Measurements from ENCODE around the gene RPL41.

Gene RPL41

DNA sequence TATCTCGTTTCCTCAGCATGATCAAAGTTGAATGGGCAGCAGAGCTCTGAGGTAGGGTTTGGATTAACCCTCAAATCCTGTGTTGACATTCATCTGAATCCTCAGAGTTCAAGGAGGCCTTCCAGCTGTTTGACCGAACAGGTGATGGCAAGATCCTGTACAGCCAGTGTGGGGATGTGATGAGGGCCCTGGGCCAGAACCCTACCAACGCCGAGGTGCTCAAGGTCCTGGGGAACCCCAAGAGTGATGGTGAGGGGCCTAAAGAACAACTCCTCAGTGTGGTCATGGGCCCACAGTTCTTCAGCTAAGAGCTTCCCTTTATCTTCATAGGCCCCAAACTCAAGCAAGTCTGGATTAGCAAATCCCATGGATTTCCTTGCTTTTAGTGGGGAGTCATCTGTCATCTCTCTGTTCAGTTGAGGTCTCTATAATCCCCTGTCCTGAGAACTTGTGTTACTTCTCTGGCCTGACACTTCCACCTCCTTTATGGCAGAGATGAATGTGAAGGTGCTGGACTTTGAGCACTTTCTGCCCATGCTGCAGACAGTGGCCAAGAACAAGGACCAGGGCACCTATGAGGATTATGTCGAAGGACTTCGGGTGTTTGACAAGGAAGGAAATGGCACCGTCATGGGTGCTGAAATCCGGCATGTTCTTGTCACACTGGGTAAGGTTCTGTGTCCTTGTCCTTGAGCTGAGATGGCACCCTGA is 43.2 kb downstream of the RPL41 start:
- Histone ChIP-seq H3K36me3 (peaks cover 74% of the 10 kb centered on the region), H3K9me3 (ENCODE audit: severe bottlenecking) (no peaks in the 10 kb centered on the region), H3K4me3 (ENCODE audit: low read depth, low read length) (peak overlapping the region; percentile 70), H3K27me3 (ENCODE audit: insufficient read depth, low read depth, severe bottlenecking) (no peaks in the 10 kb centered on the region), H3K27ac (peak overlapping the region; percentile 52)
- no peak for DNase-seq
- TF ChIP-seq, protein P1, sequence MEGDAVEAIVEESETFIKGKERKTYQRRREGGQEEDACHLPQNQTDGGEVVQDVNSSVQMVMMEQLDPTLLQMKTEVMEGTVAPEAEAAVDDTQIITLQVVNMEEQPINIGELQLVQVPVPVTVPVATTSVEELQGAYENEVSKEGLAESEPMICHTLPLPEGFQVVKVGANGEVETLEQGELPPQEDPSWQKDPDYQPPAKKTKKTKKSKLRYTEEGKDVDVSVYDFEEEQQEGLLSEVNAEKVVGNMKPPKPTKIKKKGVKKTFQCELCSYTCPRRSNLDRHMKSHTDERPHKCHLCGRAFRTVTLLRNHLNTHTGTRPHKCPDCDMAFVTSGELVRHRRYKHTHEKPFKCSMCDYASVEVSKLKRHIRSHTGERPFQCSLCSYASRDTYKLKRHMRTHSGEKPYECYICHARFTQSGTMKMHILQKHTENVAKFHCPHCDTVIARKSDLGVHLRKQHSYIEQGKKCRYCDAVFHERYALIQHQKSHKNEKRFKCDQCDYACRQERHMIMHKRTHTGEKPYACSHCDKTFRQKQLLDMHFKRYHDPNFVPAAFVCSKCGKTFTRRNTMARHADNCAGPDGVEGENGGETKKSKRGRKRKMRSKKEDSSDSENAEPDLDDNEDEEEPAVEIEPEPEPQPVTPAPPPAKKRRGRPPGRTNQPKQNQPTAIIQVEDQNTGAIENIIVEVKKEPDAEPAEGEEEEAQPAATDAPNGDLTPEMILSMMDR (IDR thresholded peaks at IDR 0.05; ENCODE audit: low read depth, low read length), result no peak

DNA sequence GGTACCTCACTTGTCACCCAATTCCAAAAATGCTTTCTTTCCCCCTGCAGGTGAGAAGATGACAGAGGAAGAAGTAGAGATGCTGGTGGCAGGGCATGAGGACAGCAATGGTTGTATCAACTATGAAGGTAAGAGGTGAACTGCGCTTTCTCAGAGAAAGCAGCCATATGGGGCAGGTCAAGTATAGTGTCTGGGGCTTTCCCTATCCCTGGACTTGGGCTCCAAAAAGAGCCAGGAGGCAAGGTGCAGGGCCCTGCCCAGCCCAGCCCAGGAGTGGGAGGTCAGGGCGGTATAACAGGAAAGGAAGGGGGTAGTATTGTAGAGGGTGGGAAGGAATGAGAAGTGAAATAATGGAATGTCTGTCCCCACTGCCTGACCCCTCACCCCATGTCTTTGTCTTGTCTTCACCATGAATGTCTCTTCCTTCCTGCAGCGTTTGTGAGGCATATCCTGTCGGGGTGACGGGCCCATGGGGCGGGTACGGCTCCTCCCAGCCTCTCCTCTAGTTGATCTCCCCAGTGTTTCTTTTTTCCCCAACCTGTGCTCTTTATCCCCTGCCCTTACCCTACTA is 43.8 kb downstream of the RPL41 start:
- Histone ChIP-seq H3K36me3 (peaks cover 77% of the 10 kb centered on the region), H3K4me3 (ENCODE audit: low read depth, low read length) (no peak overlapping the region)

DNA sequence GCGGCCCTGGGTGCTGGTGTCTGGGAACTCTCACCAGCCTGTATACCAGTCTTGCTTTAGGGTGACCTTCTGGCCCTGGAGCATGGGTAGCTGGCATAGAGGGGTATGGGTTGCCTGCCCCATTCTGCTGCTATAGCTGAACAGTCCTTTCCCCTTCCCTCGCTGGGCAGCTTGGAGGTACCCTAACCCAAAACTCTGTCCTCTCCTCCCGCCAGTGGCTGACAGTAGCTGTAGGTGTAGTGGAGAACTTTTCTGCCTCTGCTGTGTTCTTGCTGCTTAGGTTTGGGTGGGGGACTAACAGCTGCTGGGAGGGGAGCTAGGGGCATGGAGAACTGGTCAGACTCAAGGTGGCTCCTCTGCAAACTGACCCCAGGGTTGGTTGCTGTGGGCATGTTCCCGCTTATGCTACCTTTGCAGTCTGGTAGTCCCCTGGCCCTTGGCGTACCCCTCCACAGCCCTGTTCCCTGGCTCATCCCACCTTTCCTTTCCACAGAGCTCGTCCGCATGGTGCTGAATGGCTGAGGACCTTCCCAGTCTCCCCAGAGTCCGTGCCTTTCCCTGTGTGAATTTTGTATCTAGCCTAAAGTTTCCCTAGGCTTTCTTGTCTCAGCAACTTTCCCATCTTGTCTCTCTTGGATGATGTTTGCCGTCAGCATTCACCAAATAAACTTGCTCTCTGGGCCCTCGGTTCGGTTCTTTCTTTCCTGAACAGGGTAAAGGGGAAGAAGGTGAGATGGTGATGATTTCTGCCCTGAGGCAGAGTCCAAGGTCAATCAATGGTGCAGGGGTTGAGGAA is 44.7 kb downstream of the RPL41 start:
- TF ChIP-seq, protein P1 (IDR thresholded peaks at IDR 0.05; ENCODE audit: low read depth, low read length), result no peak
- no peaks in the 10 kb centered on the region for H3K27me3 ChIP-seq (ENCODE audit: insufficient read depth, low read depth, severe bottlenecking)
- H3K36me3 ChIP-seq, result peaks cover 77% of the 10 kb centered on the region
- peak overlapping the region; percentile 52 for H3K27ac ChIP-seq
- no peaks in the 10 kb centered on the region for H3K9me3 ChIP-seq (ENCODE audit: severe bottlenecking)
- no peak for DNase-seq
- no peak overlapping the region for H3K4me3 ChIP-seq (ENCODE audit: low read depth, low read length)

More for the DNA sequence above, 43.8 kb downstream of the RPL41 start:
- Histone ChIP-seq H3K27ac (peak overlapping the region; percentile 52), H3K9me3 (ENCODE audit: severe bottlenecking) (no peaks in the 10 kb centered on the region), H3K27me3 (ENCODE audit: insufficient read depth, low read depth, severe bottlenecking) (no peaks in the 10 kb centered on the region)
- TF ChIP-seq, protein P1 (IDR thresholded peaks at IDR 0.05; ENCODE audit: low read depth, low read length), result no peak
- DNase-seq, result no peak

DNA sequence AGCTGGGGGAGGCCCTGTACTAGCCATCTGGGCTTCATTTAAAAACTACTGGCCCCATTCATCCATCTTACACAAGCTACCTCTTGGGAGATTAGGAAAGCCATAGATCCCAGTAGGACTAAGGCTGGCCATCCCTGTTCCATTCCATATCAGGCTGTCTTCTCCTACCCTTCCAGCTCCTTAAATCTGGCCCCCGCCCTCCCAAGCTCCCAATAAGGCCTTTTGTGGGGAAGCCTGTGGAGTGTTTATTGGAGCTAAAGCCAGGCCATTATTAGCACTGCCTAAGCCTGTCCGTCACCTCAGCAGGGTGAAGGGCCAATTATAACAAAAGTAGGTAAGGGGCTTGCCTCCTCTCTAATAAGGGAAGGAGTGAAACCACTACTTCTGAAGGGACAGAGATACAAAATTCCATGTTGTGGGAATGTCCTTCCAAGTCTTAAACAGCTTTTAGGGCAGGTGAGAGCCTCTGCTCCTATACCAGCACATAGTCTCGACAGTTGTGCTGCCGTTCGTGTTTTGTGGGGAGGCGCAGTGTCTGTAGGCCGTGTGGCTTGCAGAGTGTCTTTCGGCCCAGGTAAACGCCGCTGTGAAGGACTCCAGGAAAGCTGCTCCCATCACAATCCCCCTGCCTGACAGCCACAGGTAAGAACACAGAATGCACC is 45.4 kb downstream of the RPL41 start:
- Histone ChIP-seq H3K36me3 (peaks cover 80% of the 10 kb centered on the region), H3K27me3 (ENCODE audit: insufficient read depth, low read depth, severe bottlenecking) (no peaks in the 10 kb centered on the region), H3K4me3 (ENCODE audit: low read depth, low read length) (no peak overlapping the region), H3K27ac (peak overlapping the region; percentile 52), H3K9me3 (ENCODE audit: severe bottlenecking) (no peaks in the 10 kb centered on the region)
- DNase-seq, result no peak
- TF ChIP-seq, protein P1 (IDR thresholded peaks at IDR 0.05; ENCODE audit: low read depth, low read length), result no peak

DNA sequence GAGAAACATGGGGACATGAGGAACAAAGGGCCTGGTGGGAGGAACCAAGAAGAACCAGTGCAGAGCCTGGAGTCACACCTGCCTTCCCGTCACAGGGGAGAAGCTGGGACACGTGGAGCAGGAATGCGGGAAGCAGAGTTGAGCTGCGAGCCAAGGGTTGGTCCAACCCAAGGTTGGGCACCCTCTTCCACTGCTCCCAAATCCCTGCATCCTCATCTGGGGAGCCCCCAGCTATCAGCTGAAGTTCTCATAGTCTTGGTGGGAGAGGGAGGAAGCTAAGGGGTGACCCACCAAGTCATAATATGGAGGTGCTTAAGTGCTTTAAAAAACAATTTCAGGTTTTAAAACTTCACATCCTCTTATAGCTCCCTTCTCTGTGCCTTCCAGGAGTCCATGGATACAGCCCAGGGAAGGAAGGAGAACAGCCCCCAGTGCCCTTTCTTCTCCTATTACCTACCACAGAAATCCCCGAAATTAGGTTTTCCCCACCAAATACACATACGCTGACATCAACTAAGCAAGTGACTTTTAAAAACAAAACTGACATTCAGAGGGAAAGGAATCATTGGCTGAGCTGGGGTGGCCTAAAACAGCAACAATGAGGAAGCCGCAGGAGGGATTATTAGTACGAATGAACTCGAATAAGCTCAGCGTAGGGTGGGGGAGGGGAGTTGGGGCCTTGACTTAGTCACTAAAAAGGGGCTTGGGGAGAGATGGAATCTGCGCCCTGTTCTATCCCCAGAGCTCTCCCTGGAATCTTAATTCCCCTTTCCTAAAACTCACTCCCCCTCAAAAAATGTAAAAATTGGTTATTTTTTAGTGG is 46.2 kb downstream of the RPL41 start:
- TF ChIP-seq, protein P1 (IDR thresholded peaks at IDR 0.05; ENCODE audit: low read depth, low read length), result no peak
- Histone ChIP-seq H3K36me3 (peaks cover 88% of the 10 kb centered on the region), H3K27me3 (ENCODE audit: insufficient read depth, low read depth, severe bottlenecking) (no peaks in the 10 kb centered on the region), H3K27ac (peak overlapping the region; percentile 47), H3K4me3 (ENCODE audit: low read depth, low read length) (no peak overlapping the region), H3K9me3 (ENCODE audit: severe bottlenecking) (no peaks in the 10 kb centered on the region)
- peak; percentile 51 for DNase-seq

Measured in WERI-Rb-1 (cell line).